Measurements from ENCODE around the gene HSD17B3. TPM values are rescaled to one million over a fixed set of nuclear protein-coding genes. Genes with fewer than 3 reads are reported as not detected.
"Not testable (repeated sequence)": the region's sequence is repeated elsewhere in the genome, so short reads cannot be mapped to it uniquely, and the experiment has no call there.

HSD17B3 gene
- total and polyA plus RNA-seq, 10 donors = 0.34 to 3.9 (median 0.87) TPM; not detected in 2

DNA sequence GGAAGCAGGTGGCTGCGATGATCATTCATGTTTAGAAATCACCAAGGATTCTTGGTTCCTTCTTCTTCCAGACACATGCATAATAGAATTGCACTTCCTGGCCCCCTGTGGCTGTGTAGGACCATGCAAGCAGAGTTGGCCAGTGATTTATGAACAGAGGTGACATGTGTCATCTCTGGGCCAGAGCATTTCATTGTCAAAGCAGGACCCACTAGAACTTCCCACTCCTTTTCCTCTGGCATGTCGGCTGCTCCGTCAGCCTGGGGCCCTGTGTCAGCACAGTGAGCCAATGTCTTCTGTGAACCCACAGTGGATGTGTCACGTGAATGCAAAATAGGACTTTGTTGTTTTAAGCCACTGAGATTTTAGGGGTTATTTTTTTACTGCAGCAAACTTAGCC, 59.2 kb downstream of the HSD17B3 start:
- TF ChIP-seq POLR2A (IDR thresholded peaks at IDR 0.05) (no peak), POLR2AphosphoS5 (IDR thresholded peaks at IDR 0.05) (no peak)
- TF ChIP-seq, protein P1, sequence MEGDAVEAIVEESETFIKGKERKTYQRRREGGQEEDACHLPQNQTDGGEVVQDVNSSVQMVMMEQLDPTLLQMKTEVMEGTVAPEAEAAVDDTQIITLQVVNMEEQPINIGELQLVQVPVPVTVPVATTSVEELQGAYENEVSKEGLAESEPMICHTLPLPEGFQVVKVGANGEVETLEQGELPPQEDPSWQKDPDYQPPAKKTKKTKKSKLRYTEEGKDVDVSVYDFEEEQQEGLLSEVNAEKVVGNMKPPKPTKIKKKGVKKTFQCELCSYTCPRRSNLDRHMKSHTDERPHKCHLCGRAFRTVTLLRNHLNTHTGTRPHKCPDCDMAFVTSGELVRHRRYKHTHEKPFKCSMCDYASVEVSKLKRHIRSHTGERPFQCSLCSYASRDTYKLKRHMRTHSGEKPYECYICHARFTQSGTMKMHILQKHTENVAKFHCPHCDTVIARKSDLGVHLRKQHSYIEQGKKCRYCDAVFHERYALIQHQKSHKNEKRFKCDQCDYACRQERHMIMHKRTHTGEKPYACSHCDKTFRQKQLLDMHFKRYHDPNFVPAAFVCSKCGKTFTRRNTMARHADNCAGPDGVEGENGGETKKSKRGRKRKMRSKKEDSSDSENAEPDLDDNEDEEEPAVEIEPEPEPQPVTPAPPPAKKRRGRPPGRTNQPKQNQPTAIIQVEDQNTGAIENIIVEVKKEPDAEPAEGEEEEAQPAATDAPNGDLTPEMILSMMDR (IDR thresholded peaks at IDR 0.05 in 8 of 11, conservative IDR thresholded peaks at IDR 0.05 in 3 of 11) = no peak
- Histone ChIP-seq H3K9me3 (no peaks in the 10 kb centered on the region), H3K36me3 (no peaks in the 10 kb centered on the region), H3K27me3 (replicated peaks in 1 of 7) (peaks cover 0 to 45% (median 0%) of the 10 kb centered on the region in 7 donors), H3K4me1 (no peaks in the 10 kb centered on the region), H3K27ac (no peak overlapping the region), H3K4me3 (no peak overlapping the region)
- WGBS, 5 donors = 42 to 57% (median 48%) methylated on average over 4 of the region's 4 CpGs
- intact Hi-C loops (cut with DNase I; ENCODE audit: low total_unique reads) = no loop called here
- DNase-seq = no peak

DNA sequence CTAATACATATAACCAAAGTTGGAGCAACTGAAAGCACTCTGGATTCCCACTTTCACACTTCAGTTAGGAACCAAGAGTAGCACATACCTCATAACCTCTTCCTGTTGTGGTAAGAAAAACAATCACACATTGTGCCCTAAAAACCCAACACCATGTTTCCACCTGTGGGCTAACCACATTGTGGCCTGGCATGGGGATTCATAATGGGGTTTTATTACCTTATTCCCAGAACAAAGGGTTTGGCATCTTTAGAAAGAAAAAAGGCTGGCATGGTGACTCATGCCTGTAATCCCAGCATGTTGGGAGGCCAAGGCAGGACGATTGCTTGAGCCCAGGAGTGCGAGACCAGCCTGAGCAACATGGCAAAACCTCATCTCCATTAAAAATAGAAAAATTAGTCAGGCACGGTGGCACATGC, 60.6 kb downstream of the HSD17B3 start:
- Histone ChIP-seq H3K27ac (no peak overlapping the region), H3K36me3 (no peaks in the 10 kb centered on the region), H3K4me1 (no peaks in the 10 kb centered on the region), H3K4me3 (no peak overlapping the region), H3K27me3 (replicated peaks in 1 of 7) (peaks cover 0 to 51% (median 0%) of the 10 kb centered on the region in 7 donors), H3K9me3 (no peaks in the 10 kb centered on the region)
- TF ChIP-seq POLR2AphosphoS5 (IDR thresholded peaks at IDR 0.05) (no peak), POLR2A (IDR thresholded peaks at IDR 0.05) (no peak)
- TF ChIP-seq, protein P1 (IDR thresholded peaks at IDR 0.05 in 8 of 11, conservative IDR thresholded peaks at IDR 0.05 in 3 of 11) = no peak
- intact Hi-C loops (cut with DNase I; ENCODE audit: low total_unique reads) = no loop called here
- WGBS, 5 donors = 50 to 77% (median 58%) methylated on average over 3 of the region's 3 CpGs
- DNase-seq = no peak

DNA sequence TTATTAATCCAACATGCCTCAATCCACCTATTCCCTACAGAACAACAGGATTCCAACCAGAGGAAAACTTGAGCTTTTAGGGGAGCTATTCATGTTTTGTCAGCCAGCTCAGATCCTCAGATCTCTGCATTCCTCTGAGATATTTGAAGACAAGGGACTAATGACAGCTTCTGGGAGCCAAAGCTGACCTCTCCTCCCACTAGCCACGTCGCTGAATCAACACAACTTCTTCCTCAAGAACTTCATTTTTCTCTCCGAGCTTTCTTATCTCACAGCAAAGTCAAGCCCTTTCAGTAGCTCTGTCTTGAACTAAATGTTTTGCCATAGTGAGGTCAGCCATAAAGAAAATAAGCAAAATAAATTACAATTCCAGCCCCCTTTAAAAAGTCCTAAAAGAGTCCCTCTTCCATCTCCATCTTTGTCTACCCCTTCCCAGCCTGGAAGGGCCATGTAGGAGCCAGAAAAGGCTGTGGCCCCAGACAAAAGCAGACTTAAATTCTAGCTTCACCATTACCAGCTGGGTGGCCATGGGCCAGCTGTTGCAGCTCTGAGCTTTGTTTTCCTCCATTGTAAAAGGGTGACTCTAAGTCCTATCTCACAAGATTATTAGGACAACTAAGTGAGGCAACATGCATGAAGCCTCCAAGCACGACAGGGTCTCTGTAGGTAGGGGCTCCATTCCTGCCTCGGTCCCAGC, 65.0 kb downstream of the HSD17B3 start:
- DNase-seq = no peak

DNA sequence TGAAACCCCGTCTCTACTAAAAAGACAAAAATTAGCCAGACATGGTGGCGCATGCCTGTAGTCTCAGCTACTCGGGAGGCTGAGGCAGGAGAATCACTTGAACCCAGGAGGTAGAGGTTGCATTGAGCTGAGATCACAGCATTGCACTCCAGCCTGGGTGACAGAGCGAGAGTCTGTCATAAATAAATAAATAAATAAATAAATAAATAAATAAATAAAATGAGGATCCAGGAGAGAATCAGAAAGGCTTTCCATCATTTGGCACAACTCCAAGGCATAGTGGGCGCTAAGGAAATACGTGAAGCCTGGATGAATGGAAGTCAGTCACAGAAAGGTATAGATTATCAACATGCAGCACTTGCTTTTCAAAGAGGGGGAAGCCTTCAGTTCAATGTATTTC, 65.6 kb downstream of the HSD17B3 start:
- intact Hi-C loops (cut with DNase I; ENCODE audit: low total_unique reads) = not testable (repeated sequence)
- WGBS, 5 donors = 85 to 95% (median 87%) methylated on average over 6 of the region's 6 CpGs

More for the DNA sequence above, 65.0 kb downstream of the HSD17B3 start:
- Histone ChIP-seq H3K27me3 (replicated peaks in 1 of 7) (peaks cover 0 to 37% (median 0%) of the 10 kb centered on the region in 7 donors), H3K4me1 (peaks cover 0 to 8% (median 0%) of the 10 kb centered on the region in 6 donors), H3K4me3 (no peak overlapping the region), H3K27ac (no peak overlapping the region), H3K36me3 (no peaks in the 10 kb centered on the region), H3K9me3 (no peaks in the 10 kb centered on the region)
- 70 to 84% (median 77%) methylated on average over 5 of the region's 5 CpGs for WGBS, 5 donors
- no peak for TF ChIP-seq POLR2A (IDR thresholded peaks at IDR 0.05)
- intact Hi-C loops (cut with DNase I; ENCODE audit: low total_unique reads) = no loop called here

DNA sequence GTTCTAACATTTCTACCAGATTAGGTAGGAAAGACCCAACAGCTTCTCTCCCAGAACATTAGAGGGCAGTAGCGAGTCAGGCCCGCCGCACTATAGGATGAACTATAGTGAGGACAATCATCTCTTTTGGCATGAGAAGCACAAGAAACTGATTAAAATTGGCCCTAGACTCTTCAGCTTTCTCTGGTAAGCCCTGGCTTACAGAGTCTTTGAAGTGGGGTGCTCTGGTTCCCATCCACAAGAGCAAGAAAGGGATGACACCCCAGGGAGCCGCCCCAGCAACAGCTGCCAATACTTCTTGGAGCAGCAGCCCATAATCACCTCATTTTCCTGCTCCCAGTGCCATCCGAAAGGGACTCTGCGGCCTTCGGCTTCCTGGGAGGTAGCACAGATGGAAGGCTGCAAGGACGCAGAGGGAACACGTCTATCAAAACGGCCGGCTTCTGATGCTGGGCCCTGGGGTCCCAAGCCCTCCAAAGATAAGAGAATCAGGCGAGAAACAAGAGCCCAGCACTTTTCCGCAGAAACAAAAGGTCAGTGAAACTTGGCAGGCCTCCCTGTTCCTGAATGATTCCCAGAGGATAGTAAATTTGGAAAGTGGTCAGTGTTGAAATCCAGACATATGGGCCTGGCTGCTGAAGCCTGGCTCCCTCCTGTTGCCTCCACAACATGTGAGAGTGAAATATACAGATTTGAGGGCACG, 69.3 kb downstream of the HSD17B3 start:
- WGBS, 5 donors = 53 to 63% (median 54%) methylated on average over 14 of the region's 14 CpGs
- no peak overlapping the region for H3K4me3 ChIP-seq
- peaks cover 0 to 8% (median 0%) of the 10 kb centered on the region in 6 donors for H3K4me1 ChIP-seq
- no peaks in the 10 kb centered on the region for H3K9me3 ChIP-seq
- no peak for DNase-seq
- intact Hi-C loops (cut with DNase I; ENCODE audit: low total_unique reads) = loop anchor here (5.0 kb wide), 1 partner anchor 85 kb away; no protein-coding TSS in a partner anchor
- H3K27me3 ChIP-seq (replicated peaks in 1 of 7) = peaks cover 0 to 13% (median 0%) of the 10 kb centered on the region in 7 donors
- H3K27ac ChIP-seq = peak overlapping the region in 3 of 8 donors; percentile 13 to 48 (median 44)
- TF ChIP-seq POLR2AphosphoS5 (IDR thresholded peaks at IDR 0.05) (no peak), POLR2A (IDR thresholded peaks at IDR 0.05) (no peak)
- TF ChIP-seq, protein P1 (IDR thresholded peaks at IDR 0.05 in 8 of 11, conservative IDR thresholded peaks at IDR 0.05 in 3 of 11) = peak in 10 of 11 experiments; percentile 18 to 73 (median 61)
- no peaks in the 10 kb centered on the region for H3K36me3 ChIP-seq

More for the DNA sequence above, 65.6 kb downstream of the HSD17B3 start:
- H3K27ac ChIP-seq, H3K9me3 ChIP-seq, H3K4me1 ChIP-seq, H3K4me3 ChIP-seq, H3K36me3 ChIP-seq, DNase-seq: not testable (repeated sequence)
- H3K27me3 ChIP-seq (replicated peaks in 1 of 7) = peaks cover 0 to 37% (median 0%) of the 10 kb centered on the region in 7 donors

All from spleen (tissue), 11 donors.